HG03103 (cell line): Measurements from ENCODE around the gene BORCS6.
"Not testable (repeated sequence)": the region's sequence is repeated elsewhere in the genome, so short reads cannot be mapped to it uniquely, and the experiment has no call there.

Experiments
- ATAC-seq: cut with Tn5 transposase; IDR thresholded peaks from one replicate; pipeline ENCODE4 v1.9.1; 2021; ENCODE audit warnings: low read depth; ENCODE audit not compliant: unreplicated experiment

BORCS6 gene

GRCh38 chr17:8189711-8190477, at the start of gene BORCS6:
Gene BORCS6, minus strand, starts transcription at chr17:8190180. Its CDS starts 40 bp downstream, at chr17:8190140.
- peak; percentile 51 for ATAC-seq

- no peak for ATAC-seq
Observed at GRCh38 chr17:8237886-8238285, 47.9 kb upstream of the BORCS6 start.

GRCh38 chr17:8237175-8237574, 47.2 kb upstream of the BORCS6 start:
- no peak for ATAC-seq

GRCh38 chr17:8235676-8236075, 45.7 kb upstream of the BORCS6 start:
- ATAC-seq = no peak

GRCh38 chr17:8234361-8235270, 44.6 kb upstream of the BORCS6 start:
- no peak for ATAC-seq

GRCh38 chr17:8231701-8232100, 41.7 kb upstream of the BORCS6 start:
- no peak for ATAC-seq

GRCh38 chr17:8227238-8227581, 37.2 kb upstream of the BORCS6 start:
- no peak for ATAC-seq

- no peak for ATAC-seq
Observed at GRCh38 chr17:8226536-8227237, 36.7 kb upstream of the BORCS6 start.

GRCh38 chr17:8225813-8226535, 36.0 kb upstream of the BORCS6 start:
- ATAC-seq = no peak

GRCh38 chr17:8224891-8225812, 35.2 kb upstream of the BORCS6 start:
- ATAC-seq = no peak

- no peak for ATAC-seq
Observed at GRCh38 chr17:8223356-8224126, 33.6 kb upstream of the BORCS6 start.

- ATAC-seq = no peak
Observed at GRCh38 chr17:8222630-8223355, 32.8 kb upstream of the BORCS6 start.

GRCh38 chr17:8222380-8222629, 32.3 kb upstream of the BORCS6 start:
- no peak for ATAC-seq

GRCh38 chr17:8221663-8222379, 31.8 kb upstream of the BORCS6 start:
- no peak for ATAC-seq

- ATAC-seq = no peak
Observed at GRCh38 chr17:8220783-8221662, 31.0 kb upstream of the BORCS6 start.

- ATAC-seq = not testable (repeated sequence)
Observed at GRCh38 chr17:8214000-8214399, 24.0 kb upstream of the BORCS6 start.
